Measurements from ENCODE around the gene ADAMTS13. TPM values are rescaled to one million over a fixed set of nuclear protein-coding genes. Genes with fewer than 3 reads are reported as not detected.

The ADAMTS13 gene
- total and polyA plus RNA-seq, 4 donors, result 6.5 to 13.3 (median 10.4) TPM

DNA sequence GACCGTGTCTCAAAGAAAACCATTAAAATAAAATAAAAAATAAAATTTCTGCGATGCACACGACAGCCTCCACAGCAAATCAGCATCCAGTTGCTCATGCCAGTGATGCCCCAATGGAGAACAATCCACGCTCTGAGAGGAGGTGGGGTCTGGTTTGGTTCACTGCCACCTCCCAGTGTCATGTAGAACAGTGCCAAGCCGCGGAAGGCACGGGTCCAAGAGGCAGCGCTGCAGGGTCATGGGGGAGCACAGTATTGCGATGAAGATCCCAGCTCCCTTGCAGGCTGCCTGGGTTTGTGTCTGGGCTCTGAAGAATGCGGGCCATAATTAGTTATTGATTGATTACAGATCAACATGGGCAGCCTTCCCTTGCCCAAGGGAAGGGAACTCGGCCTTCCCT lies 31.5 kb downstream of the ADAMTS13 start:
- Histone ChIP-seq H3K9ac (ENCODE audit: low read depth in 1 of 2, low read length in 2 of 2) (no peak overlapping the region), H3K36me3 (ENCODE audit: control insufficient read depth in 4 of 4, insufficient read depth in 3 of 4, low read depth in 1 of 4, low read length in 3 of 4) (no peaks in the 10 kb centered on the region), H3K4me3 (ENCODE audit: low read depth in 1 of 3, low read length in 3 of 3) (no peak overlapping the region), H3K4me1 (ENCODE audit: control insufficient read depth in 4 of 4, insufficient read depth in 4 of 4, low read length in 3 of 4) (peaks cover 3 to 8% (median 5%) of the 10 kb centered on the region in 4 donors), H3K27ac (ENCODE audit: low read depth in 1 of 2, low read length in 2 of 2) (no peak overlapping the region), H3K27me3 (ENCODE audit: control insufficient read depth in 4 of 4, insufficient read depth in 4 of 4, low read length in 3 of 4) (no peaks in the 10 kb centered on the region), H3K9me3 (ENCODE audit: control insufficient read depth in 4 of 4, low read length in 3 of 4) (no peaks in the 10 kb centered on the region)
- TF ChIP-seq, protein P1, sequence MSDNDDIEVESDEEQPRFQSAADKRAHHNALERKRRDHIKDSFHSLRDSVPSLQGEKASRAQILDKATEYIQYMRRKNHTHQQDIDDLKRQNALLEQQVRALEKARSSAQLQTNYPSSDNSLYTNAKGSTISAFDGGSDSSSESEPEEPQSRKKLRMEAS (IDR thresholded peaks at IDR 0.05), result no peak
- TF ChIP-seq, protein P2, sequence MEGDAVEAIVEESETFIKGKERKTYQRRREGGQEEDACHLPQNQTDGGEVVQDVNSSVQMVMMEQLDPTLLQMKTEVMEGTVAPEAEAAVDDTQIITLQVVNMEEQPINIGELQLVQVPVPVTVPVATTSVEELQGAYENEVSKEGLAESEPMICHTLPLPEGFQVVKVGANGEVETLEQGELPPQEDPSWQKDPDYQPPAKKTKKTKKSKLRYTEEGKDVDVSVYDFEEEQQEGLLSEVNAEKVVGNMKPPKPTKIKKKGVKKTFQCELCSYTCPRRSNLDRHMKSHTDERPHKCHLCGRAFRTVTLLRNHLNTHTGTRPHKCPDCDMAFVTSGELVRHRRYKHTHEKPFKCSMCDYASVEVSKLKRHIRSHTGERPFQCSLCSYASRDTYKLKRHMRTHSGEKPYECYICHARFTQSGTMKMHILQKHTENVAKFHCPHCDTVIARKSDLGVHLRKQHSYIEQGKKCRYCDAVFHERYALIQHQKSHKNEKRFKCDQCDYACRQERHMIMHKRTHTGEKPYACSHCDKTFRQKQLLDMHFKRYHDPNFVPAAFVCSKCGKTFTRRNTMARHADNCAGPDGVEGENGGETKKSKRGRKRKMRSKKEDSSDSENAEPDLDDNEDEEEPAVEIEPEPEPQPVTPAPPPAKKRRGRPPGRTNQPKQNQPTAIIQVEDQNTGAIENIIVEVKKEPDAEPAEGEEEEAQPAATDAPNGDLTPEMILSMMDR (IDR thresholded peaks at IDR 0.05; ENCODE audit: low read depth, low read length, missing input control), result no peak
- TF ChIP-seq FOXA2 (IDR thresholded peaks at IDR 0.05), result no peak
- no peak for TF ChIP-seq RAD21 (IDR thresholded peaks at IDR 0.05)
- no peak for TF ChIP-seq FOXA1 (IDR thresholded peaks at IDR 0.05)
- TF ChIP-seq SP1 (IDR thresholded peaks at IDR 0.05), result no peak
- TF ChIP-seq EGR1 (IDR thresholded peaks at IDR 0.05; ENCODE audit: low read depth in 2 of 2), result no peak
- TF ChIP-seq YY1 (IDR thresholded peaks at IDR 0.05), result no peak
- no peak for TF ChIP-seq HNF4G (IDR thresholded peaks at IDR 0.05)
- no peak for TF ChIP-seq JUND (IDR thresholded peaks at IDR 0.05)
- TF ChIP-seq, protein P3, sequence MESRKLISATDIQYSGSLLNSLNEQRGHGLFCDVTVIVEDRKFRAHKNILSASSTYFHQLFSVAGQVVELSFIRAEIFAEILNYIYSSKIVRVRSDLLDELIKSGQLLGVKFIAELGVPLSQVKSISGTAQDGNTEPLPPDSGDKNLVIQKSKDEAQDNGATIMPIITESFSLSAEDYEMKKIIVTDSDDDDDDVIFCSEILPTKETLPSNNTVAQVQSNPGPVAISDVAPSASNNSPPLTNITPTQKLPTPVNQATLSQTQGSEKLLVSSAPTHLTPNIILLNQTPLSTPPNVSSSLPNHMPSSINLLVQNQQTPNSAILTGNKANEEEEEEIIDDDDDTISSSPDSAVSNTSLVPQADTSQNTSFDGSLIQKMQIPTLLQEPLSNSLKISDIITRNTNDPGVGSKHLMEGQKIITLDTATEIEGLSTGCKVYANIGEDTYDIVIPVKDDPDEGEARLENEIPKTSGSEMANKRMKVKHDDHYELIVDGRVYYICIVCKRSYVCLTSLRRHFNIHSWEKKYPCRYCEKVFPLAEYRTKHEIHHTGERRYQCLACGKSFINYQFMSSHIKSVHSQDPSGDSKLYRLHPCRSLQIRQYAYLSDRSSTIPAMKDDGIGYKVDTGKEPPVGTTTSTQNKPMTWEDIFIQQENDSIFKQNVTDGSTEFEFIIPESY (IDR thresholded peaks at IDR 0.05), result no peak
- TF ChIP-seq, protein P4, sequence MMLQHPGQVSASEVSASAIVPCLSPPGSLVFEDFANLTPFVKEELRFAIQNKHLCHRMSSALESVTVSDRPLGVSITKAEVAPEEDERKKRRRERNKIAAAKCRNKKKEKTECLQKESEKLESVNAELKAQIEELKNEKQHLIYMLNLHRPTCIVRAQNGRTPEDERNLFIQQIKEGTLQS (IDR thresholded peaks at IDR 0.05), result no peak
- TF ChIP-seq RXRA (IDR thresholded peaks at IDR 0.05), result no peak
- no peak for DNase-seq (ENCODE audit: low spot score)
- WGBS, result 87% methylated on average over 11 of the region's 11 CpGs

DNA sequence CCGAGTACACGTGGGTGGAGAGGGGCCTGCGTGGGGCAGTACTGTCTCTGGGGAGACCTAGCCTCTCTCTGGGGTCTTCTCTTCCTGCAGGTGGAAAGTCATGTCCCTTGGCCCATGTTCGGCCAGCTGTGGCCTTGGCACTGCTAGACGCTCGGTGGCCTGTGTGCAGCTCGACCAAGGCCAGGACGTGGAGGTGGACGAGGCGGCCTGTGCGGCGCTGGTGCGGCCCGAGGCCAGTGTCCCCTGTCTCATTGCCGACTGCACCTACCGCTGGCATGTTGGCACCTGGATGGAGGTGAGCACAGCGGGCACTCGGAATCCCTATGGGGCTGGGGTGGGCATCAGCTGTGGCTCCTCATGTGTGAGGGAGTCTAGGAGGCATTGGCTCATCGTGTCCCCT lies 32.2 kb downstream of the ADAMTS13 start:
- Histone ChIP-seq H3K9me3 (ENCODE audit: control insufficient read depth in 4 of 4, low read length in 3 of 4) (no peaks in the 10 kb centered on the region), H3K4me3 (ENCODE audit: low read depth in 1 of 3, low read length in 3 of 3) (no peak overlapping the region), H3K4me1 (ENCODE audit: control insufficient read depth in 4 of 4, insufficient read depth in 4 of 4, low read length in 3 of 4) (peaks cover 3 to 9% (median 5%) of the 10 kb centered on the region in 4 donors), H3K36me3 (ENCODE audit: control insufficient read depth in 4 of 4, insufficient read depth in 3 of 4, low read depth in 1 of 4, low read length in 3 of 4) (no peaks in the 10 kb centered on the region), H3K27ac (ENCODE audit: low read depth in 1 of 2, low read length in 2 of 2) (no peak overlapping the region), H3K27me3 (ENCODE audit: control insufficient read depth in 4 of 4, insufficient read depth in 4 of 4, low read length in 3 of 4) (no peaks in the 10 kb centered on the region), H3K9ac (ENCODE audit: low read depth in 1 of 2, low read length in 2 of 2) (no peak overlapping the region)
- WGBS, result 91% methylated on average over 19 of the region's 19 CpGs
- TF ChIP-seq TAF1 (conservative IDR thresholded peaks at IDR 0.05), result no peak
- TF ChIP-seq, protein P2 (IDR thresholded peaks at IDR 0.05; ENCODE audit: low read depth, low read length, missing input control), result no peak
- TF ChIP-seq, protein P3 (IDR thresholded peaks at IDR 0.05), result no peak
- TF ChIP-seq FOXA2 (IDR thresholded peaks at IDR 0.05), result no peak
- TF ChIP-seq, protein P4 (IDR thresholded peaks at IDR 0.05), result no peak
- no peak for TF ChIP-seq SP1 (IDR thresholded peaks at IDR 0.05)
- no peak for DNase-seq (ENCODE audit: low spot score)

Data from liver (tissue), 9 donors.